HepG2 (cell line): Measurements from ENCODE around the gene CSRP3. TPM values are rescaled to one million over a fixed set of nuclear protein-coding genes. Genes with fewer than 3 reads are reported as not detected.

Source experiments
- EED ChIP-seq: sonication (generic); formaldehyde crosslinking; IDR thresholded peaks from 2 replicates; pipeline ENCODE4 v1.5.0; 2020; ENCODE audit warnings: mild to moderate bottlenecking, missing genetic modification reagents
- HNF4G ChIP-seq, 2 experiments: sonication (generic) in 1 of 2; formaldehyde crosslinking in 1 of 2; IDR thresholded peaks; 2 replicates each; pipeline versions ENCODE4 v1.4.0 to v1.6.1; 2011 to 2020; ENCODE audit warnings: borderline replicate concordance in 2 of 2, low read depth in 2 of 2, mild to moderate bottlenecking in 2 of 2, low read length in 1 of 2, missing genetic modification reagents in 1 of 2, moderate library complexity in 1 of 2
- NFRKB ChIP-seq: fragments of 450-650 bp; IDR thresholded peaks from 2 replicates; pipeline ENCODE4 v1.6.1; 2017
- REL ChIP-seq: sonication (generic); formaldehyde crosslinking; conservative IDR thresholded peaks from 2 replicates; pipeline ENCODE4 v1.8.0; 2022; ENCODE audit warnings: mild to moderate bottlenecking, missing genetic modification reagents, moderate library complexity
- THRA ChIP-seq: sonication (generic); formaldehyde crosslinking; IDR thresholded peaks from 2 replicates; pipeline ENCODE4 v1.4.0; 2020; ENCODE audit warnings: missing genetic modification reagents, borderline replicate concordance
- YEATS4 ChIP-seq: sonication (generic); formaldehyde crosslinking; IDR thresholded peaks from 2 replicates; pipeline ENCODE4 v1.4.0; 2020; ENCODE audit warnings: missing genetic modification reagents, borderline replicate concordance
- ZBTB40 ChIP-seq, 2 experiments: fragments of 450-650 bp in 1 of 2; sonication (generic) in 1 of 2; formaldehyde crosslinking in 1 of 2; IDR thresholded peaks; 2 replicates each; pipeline versions ENCODE4 v1.6.1 to v1.8.0; 2016 to 2022; ENCODE audit warnings: antibody characterized with exemption in 1 of 2, mild to moderate bottlenecking in 1 of 2, missing genetic modification reagents in 1 of 2
- ZNF747 ChIP-seq: sonication (generic); formaldehyde crosslinking; IDR thresholded peaks from 2 replicates; pipeline ENCODE4 v1.8.1; 2023; ENCODE audit warnings: missing genetic modification reagents, mild to moderate bottlenecking, borderline replicate concordance
- polyA plus RNA-seq, 8 experiments: library from polyadenylated mRNA; depleted of rRNA in 3 of 8; stranded (reverse) in 7 of 8; unstranded in 1 of 8; fragments of >200 nt; fragmentation: Illumina TruSeq in 4 of 8; extraction: Trizol in 4 of 8; gene quantifications; 2 replicates each; pipeline versions ENCODE4 v1.2.1 to v1.2.3, GENCODE V29; 2011 to 2016; ENCODE audit warnings: low read depth in 4 of 8, missing spikeins in 1 of 8, mixed read lengths in 1 of 8; ENCODE audit not compliant: insufficient read depth in 1 of 8
- total RNA-seq, 5 experiments: library from RNA; depleted of rRNA; stranded (reverse); fragments of >200 nt; fragmentation: Illumina TruSeq; extraction: Trizol; gene quantifications; 2 replicates each; pipeline ENCODE4 v1.2.3, GENCODE V29; 2016; ENCODE audit warnings: low read depth in 1 of 5
- TF ChIP-seq, protein P1 (sequence below): sonication (generic); formaldehyde crosslinking; IDR thresholded peaks from 2 replicates; pipeline ENCODE4 v1.4.0; 2020; ENCODE audit warnings: missing genetic modification reagents
- TF ChIP-seq, protein P2 (sequence below): sonication (generic); formaldehyde crosslinking; IDR thresholded peaks from 2 replicates; pipeline ENCODE4 v1.4.0; 2020; ENCODE audit warnings: missing genetic modification reagents, mild to moderate bottlenecking, borderline replicate concordance

The CSRP3 gene
- total and polyA plus RNA-seq, 2 of the 13 experiments (the other 11 are each of a cell fraction or from before 2014, with no cell fraction given): not detected

DNA sequence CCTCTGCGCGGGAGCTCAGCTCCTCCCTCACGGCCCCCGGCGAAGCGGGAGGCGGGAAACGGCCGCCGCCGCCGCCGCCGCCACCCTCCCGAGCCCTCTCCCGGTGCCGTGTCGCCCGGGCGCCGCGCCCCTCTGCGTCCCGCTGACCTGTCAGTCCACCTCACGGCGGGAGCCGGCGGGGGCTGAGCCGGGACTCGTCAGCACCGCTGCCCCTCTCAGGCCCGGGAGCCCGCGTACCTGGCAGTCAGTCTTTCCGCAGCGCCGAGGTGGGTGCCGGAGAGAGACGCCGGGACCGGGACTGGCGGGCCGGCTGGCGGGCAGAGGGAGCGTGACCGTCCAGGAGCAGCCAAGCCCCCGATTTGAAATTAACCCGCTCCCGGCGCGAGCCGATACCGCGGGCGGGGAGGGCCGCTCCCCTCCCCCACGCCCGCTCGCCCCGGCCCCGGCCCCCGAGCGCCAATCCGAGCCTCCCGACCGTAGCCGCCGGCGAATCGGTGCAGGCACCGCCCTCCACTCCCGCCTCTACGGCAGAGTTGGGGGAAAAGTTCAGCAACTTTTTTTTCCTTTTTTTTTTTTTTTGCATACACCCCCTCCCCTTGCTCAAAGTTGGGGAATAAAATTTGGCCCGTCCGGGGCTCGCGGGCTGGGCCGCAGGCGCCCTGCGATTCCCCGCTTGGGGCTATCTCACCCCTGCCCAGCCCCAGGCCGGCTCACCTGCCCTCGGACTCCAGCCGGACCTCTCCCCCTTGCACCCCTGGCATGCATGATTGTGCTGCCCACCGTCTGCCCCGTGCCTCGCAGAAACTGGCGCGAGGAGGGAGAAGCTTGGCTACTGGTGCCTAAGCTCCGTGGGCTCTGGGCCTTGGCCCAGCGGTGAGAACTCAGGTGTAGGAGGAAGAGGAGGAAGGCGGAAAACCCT is 39.7 kb upstream of the CSRP3 start (continued):
- no peak for TF ChIP-seq ZBTB40 (IDR thresholded peaks at IDR 0.05)
- TF ChIP-seq ZBTB40 (CRISPR knock-in tag; IDR thresholded peaks at IDR 0.05): peak; percentile 31; the same call in 1 of the 2 replicates
- TF ChIP-seq, protein P1, sequence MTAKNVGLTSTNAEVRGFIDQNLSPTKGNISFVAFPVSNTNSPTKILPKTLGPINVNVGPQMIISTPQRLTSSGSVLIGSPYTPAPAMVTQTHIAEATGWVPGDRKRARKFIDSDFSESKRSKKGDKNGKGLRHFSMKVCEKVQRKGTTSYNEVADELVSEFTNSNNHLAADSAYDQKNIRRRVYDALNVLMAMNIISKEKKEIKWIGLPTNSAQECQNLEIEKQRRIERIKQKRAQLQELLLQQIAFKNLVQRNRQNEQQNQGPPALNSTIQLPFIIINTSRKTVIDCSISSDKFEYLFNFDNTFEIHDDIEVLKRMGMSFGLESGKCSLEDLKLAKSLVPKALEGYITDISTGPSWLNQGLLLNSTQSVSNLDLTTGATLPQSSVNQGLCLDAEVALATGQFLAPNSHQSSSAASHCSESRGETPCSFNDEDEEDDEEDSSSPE (CRISPR knock-in tag): 0 out of 2 replicates have a peak, but pooled peaks have one; percentile 16
- TF ChIP-seq, protein P2, sequence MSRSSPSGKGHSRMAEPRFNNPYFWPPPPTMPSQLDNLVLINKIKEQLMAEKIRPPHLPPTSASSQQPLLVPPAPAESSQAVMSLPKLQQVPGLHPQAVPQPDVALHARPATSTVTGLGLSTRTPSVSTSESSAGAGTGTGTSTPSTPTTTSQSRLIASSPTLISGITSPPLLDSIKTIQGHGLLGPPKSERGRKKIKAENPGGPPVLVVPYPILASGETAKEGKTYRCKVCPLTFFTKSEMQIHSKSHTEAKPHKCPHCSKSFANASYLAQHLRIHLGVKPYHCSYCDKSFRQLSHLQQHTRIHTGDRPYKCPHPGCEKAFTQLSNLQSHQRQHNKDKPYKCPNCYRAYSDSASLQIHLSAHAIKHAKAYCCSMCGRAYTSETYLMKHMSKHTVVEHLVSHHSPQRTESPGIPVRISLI: peak; percentile 67
- TF ChIP-seq EED (CRISPR knock-in tag): peak; percentile 43; the same call in 1 of the 2 replicates
- peak; percentile 15; the same call in 1 of the 2 replicates for TF ChIP-seq HNF4G (IDR thresholded peaks at IDR 0.05; ENCODE audit: borderline replicate concordance, low read depth, low read length)
- no peak for TF ChIP-seq HNF4G (CRISPR knock-in tag; IDR thresholded peaks at IDR 0.05; ENCODE audit: borderline replicate concordance, low read depth)
- TF ChIP-seq REL (CRISPR knock-in tag): 0 out of 2 replicates have a peak, but pooled peaks have one; percentile 45
- 0 out of 2 replicates have a peak, but pooled peaks have one; percentile 15 for TF ChIP-seq ZNF747
- no peak for TF ChIP-seq THRA
- 0 out of 2 replicates have a peak, but pooled peaks have one; percentile 23 for TF ChIP-seq YEATS4
- TF ChIP-seq NFRKB: no peak
